Measurements from ENCODE around the gene KRTAP10-12. TPM values are rescaled to one million over a fixed set of nuclear protein-coding genes. Genes with fewer than 3 reads are reported as not detected.

Gene KRTAP10-12
- total and polyA plus RNA-seq, 2 donors from 2014 or later = not detected

GRCh38 chr21:44701541-44701940 is 4.6 kb downstream of the KRTAP10-12 start:
- no peak for FAIRE-seq
- H3K27me3 ChIP-seq (ENCODE audit: control insufficient read depth, insufficient read depth, low read length) = peaks cover 15% of the 10 kb centered on the region
- intact Hi-C loops (cut with DNase I) = no loop called here

GRCh38 chr21:44702111-44702972 is 5.4 kb downstream of the KRTAP10-12 start:
- H3K9me3 ChIP-seq (ENCODE audit: control insufficient read depth in 2 of 3, insufficient read depth in 1 of 3, low read length in 3 of 3) = no peaks in the 10 kb centered on the region
- intact Hi-C loops (cut with DNase I) = no loop called here
- TF ChIP-seq CTCF (IDR thresholded peaks at IDR 0.05; ENCODE audit: borderline replicate concordance, extremely low read depth, insufficient read depth) = no peak
- H3K9ac ChIP-seq (ENCODE audit: low read length in 3 of 3) = no peak overlapping the region
- H3K4me1 ChIP-seq (ENCODE audit: control insufficient read depth in 2 of 3, insufficient read depth in 2 of 3, low read depth in 1 of 3, low read length in 3 of 3) = no peaks in the 10 kb centered on the region
- peaks cover 15% of the 10 kb centered on the region for H3K27me3 ChIP-seq (ENCODE audit: control insufficient read depth, insufficient read depth, low read length)
- no peak overlapping the region for H3K4me3 ChIP-seq (ENCODE audit: low read length in 3 of 3)
- no peak for DNase-seq
- H3K27ac ChIP-seq (ENCODE audit: low read depth in 2 of 2, low read length in 2 of 2) = no peak overlapping the region
- no peaks in the 10 kb centered on the region for H3K36me3 ChIP-seq (ENCODE audit: control insufficient read depth in 2 of 3, insufficient read depth in 3 of 3, low read length in 3 of 3)
- no peak for FAIRE-seq

More at GRCh38 chr21:44701541-44701940, 4.6 kb downstream of the KRTAP10-12 start:
- Histone ChIP-seq H3K36me3 (ENCODE audit: control insufficient read depth in 2 of 3, insufficient read depth in 3 of 3, low read length in 3 of 3) (no peaks in the 10 kb centered on the region), H3K4me1 (ENCODE audit: control insufficient read depth in 2 of 3, insufficient read depth in 2 of 3, low read depth in 1 of 3, low read length in 3 of 3) (no peaks in the 10 kb centered on the region), H3K9me3 (ENCODE audit: control insufficient read depth in 2 of 3, insufficient read depth in 1 of 3, low read length in 3 of 3) (no peaks in the 10 kb centered on the region), H3K4me3 (ENCODE audit: low read length in 3 of 3) (no peak overlapping the region), H3K9ac (ENCODE audit: low read length in 3 of 3) (no peak overlapping the region), H3K27ac (ENCODE audit: low read depth in 2 of 2, low read length in 2 of 2) (no peak overlapping the region)
- TF ChIP-seq CTCF (IDR thresholded peaks at IDR 0.05; ENCODE audit: borderline replicate concordance, extremely low read depth, insufficient read depth) = no peak
- DNase-seq = no peak

DNA sequence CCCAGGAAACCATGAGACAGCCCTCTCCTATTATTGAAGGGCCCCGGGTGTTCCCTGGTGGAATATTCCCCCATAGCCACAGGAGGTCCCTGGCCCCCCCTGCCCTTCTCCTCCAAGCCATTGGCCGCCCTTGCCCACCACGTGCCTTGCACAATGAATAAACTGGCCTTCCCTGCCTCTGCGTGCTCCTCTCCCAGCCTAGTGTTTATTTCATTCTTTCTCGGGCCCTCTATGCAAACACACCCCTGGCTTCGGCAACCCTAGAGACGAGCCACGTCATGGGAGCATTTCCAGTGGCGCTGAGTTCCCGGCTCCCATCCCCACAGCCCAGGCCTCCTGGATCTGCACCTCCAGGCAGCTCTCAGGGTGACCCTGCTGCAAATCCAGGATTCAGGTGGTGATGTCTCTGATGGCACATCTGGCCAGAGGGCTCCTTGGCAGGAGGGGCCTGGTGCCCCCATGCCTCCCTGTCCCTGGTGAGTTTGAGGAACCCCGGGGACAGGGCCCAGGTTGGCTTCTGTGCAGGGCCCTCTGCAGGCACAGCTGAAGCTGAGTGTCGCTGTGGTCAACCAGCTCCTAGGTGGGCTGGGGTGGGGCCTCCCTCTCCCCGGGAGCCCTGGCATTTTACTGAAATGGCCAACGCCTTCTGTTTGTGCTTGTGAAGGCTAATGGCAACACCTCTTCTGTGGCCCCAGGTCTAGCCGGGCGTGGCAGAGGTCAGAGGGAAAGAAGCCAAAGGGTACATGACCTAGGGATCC is 6.2 kb downstream of the KRTAP10-12 start:
- intact Hi-C loops (cut with DNase I) = no loop called here
- no peaks in the 10 kb centered on the region for H3K4me1 ChIP-seq (ENCODE audit: control insufficient read depth in 2 of 3, insufficient read depth in 2 of 3, low read depth in 1 of 3, low read length in 3 of 3)
- H3K36me3 ChIP-seq (ENCODE audit: control insufficient read depth in 2 of 3, insufficient read depth in 3 of 3, low read length in 3 of 3) = no peaks in the 10 kb centered on the region
- TF ChIP-seq CTCF (IDR thresholded peaks at IDR 0.05; ENCODE audit: borderline replicate concordance, extremely low read depth, insufficient read depth) = no peak
- H3K9ac ChIP-seq (ENCODE audit: low read length in 3 of 3) = no peak overlapping the region
- H3K27ac ChIP-seq (ENCODE audit: low read depth in 2 of 2, low read length in 2 of 2) = no peak overlapping the region
- H3K27me3 ChIP-seq (ENCODE audit: control insufficient read depth, insufficient read depth, low read length) = peaks cover 15% of the 10 kb centered on the region
- H3K4me3 ChIP-seq (ENCODE audit: low read length in 3 of 3) = no peak overlapping the region
- no peaks in the 10 kb centered on the region for H3K9me3 ChIP-seq (ENCODE audit: control insufficient read depth in 2 of 3, insufficient read depth in 1 of 3, low read length in 3 of 3)
- FAIRE-seq = no peak
- no peak for DNase-seq

All from kidney (tissue), 14 donors.